Naive B cell (primary cell): Measurements from ENCODE around the gene FAM3D. TPM values are rescaled to one million over a fixed set of nuclear protein-coding genes. Genes with fewer than 3 reads are reported as not detected.
A peak's percentile ranks its signal among the peaks of the same experiment; 100 is the strongest.

Experiments used
- ATAC-seq, 2 donors: fragments of 150-1000 bp; cut with Tn5 transposase; 2 replicates each; pipeline ENCODE4 v1.10.0; 2021; ENCODE audit warnings: low read depth in 2 of 2, mild to moderate bottlenecking in 2 of 2, moderate library complexity in 2 of 2
- DNase-seq: peaks from one replicate; pipeline ENCODE4 v3.0.0; 2022
- H3K27ac Mint-ChIP-seq, 6 donors: one replicate each; pipeline ENCODE4 v1.8.0; 2020 to 2022; ENCODE audit warnings: mild to moderate bottlenecking in 6 of 6, mixed read lengths in 6 of 6, moderate library complexity in 5 of 6, inconsistent platforms in 2 of 6
- H3K27me3 Mint-ChIP-seq, 3 donors: one replicate each; pipeline ENCODE4 v1.8.0; 2021 to 2022; ENCODE audit warnings: mixed read lengths in 3 of 3, mild to moderate bottlenecking in 1 of 3
- H3K36me3 Mint-ChIP-seq, 2 donors: one replicate each; pipeline ENCODE4 v1.8.0; 2020 to 2022; ENCODE audit warnings: mixed read lengths in 2 of 2, inconsistent platforms in 1 of 2, mild to moderate bottlenecking in 1 of 2
- H3K4me1 Mint-ChIP-seq, 3 donors: one replicate each; pipeline ENCODE4 v1.8.0; 2020 to 2022; ENCODE audit warnings: mixed read lengths in 3 of 3, inconsistent platforms in 1 of 3, mild to moderate bottlenecking in 1 of 3, moderate library complexity in 1 of 3
- H3K4me3 Mint-ChIP-seq, 8 donors: one replicate each; pipeline ENCODE4 v1.8.0; 2020 to 2022; ENCODE audit warnings: mild to moderate bottlenecking in 8 of 8, mixed read lengths in 8 of 8, moderate library complexity in 8 of 8, inconsistent platforms in 2 of 8
- H3K9me3 Mint-ChIP-seq, 7 donors: one replicate each; pipeline ENCODE4 v1.8.0; 2020 to 2022; ENCODE audit warnings: mixed read lengths in 7 of 7, mild to moderate bottlenecking in 5 of 7, inconsistent platforms in 2 of 7, moderate library complexity in 1 of 7
- polyA plus RNA-seq, 6 donors: library from polyadenylated mRNA; unstranded; fragments of 300-500 nt; fragmentation: Illumina TruSeq; gene quantifications; one replicate each; pipeline ENCODE4 v1.2.3, GENCODE V29; 2021; ENCODE audit warnings: low read depth in 6 of 6

FAM3D gene
- polyA plus RNA-seq, 6 donors from 2014 or later, result not detected

DNA sequence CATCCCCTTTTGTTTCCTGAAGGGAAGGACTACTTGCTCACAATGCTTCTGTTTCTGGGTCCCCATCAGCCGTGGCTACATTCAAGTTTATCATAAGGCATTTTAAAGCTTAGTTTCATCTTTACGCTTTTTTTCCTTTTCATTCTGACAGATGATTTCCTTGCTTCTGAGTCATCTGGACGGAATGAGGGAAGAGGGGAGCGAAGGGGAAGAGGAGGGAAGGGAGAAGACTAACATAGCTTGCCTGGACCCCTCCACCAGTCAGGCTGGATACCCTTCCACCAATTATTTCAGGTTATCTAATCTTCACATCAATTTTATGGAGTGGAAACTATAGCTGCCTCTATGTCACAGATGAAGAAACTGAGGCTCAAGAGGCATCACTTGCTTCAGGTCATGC is 27.6 kb downstream of the FAM3D start:
- peaks cover 3 to 12% (median 6%) of the 10 kb centered on the region in 3 donors for H3K4me1 Mint-ChIP-seq
- H3K4me3 Mint-ChIP-seq, result no peak overlapping the region
- no peak overlapping the region for H3K27ac Mint-ChIP-seq
- H3K9me3 Mint-ChIP-seq, result no peaks in the 10 kb centered on the region
- ATAC-seq (no peak), DNase-seq (no peak)
- peaks cover 0 to 14% (median 0%) of the 10 kb centered on the region in 3 donors for H3K27me3 Mint-ChIP-seq
- no peaks in the 10 kb centered on the region for H3K36me3 Mint-ChIP-seq

DNA sequence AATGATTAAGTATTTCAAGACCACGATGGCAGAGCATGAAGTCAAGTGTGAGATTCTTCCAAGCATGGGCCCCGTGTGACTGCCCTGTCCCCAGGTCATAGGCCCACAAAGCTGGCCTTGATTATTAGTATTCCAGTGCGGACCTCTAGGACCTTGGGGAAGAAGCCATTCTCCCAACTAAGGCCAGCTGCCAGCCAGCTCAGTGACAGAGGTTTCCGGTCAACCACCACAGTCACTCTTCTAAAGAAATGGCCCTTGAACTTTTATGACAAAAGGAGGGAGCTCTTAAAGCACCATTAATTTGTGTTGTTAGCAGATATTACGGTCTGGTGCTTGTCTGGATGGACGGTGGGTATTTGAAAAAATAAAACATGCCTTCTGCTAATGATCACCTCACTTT is 28.0 kb downstream of the FAM3D start:
- peaks cover 3 to 12% (median 6%) of the 10 kb centered on the region in 3 donors for H3K4me1 Mint-ChIP-seq
- no peaks in the 10 kb centered on the region for H3K9me3 Mint-ChIP-seq
- DNase-seq (no peak), ATAC-seq (no peak)
- H3K27ac Mint-ChIP-seq, result no peak overlapping the region
- peaks cover 0 to 17% (median 0%) of the 10 kb centered on the region in 3 donors for H3K27me3 Mint-ChIP-seq
- no peaks in the 10 kb centered on the region for H3K36me3 Mint-ChIP-seq
- no peak overlapping the region for H3K4me3 Mint-ChIP-seq

DNA sequence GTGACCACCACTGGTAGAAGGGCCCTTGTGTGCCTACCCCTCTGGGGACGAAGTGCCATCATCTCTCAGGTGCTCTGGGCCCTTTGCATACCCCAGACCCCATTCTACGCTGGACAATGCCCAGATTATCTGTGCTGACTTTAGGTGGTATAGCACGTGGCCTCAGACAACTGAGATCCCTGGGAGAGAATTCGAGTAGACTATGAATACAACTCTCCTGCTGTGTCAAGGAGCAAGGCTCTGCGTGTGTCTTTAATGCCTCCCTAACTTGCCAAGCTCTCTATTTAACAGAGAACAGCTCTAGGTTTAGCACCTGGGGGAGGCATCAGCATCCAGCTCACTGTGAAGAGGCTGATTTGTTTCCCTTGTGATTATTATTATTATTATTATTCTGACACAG is 29.1 kb downstream of the FAM3D start:
- DNase-seq, result no peak
- Mint-ChIP-seq H3K9me3 (no peaks in the 10 kb centered on the region), H3K36me3 (no peaks in the 10 kb centered on the region), H3K27me3 (peaks cover 0 to 24% (median 0%) of the 10 kb centered on the region in 3 donors), H3K27ac (no peak overlapping the region), H3K4me1 (peaks cover 3 to 12% (median 6%) of the 10 kb centered on the region in 3 donors), H3K4me3 (no peak overlapping the region)
- ATAC-seq, result no peak

DNA sequence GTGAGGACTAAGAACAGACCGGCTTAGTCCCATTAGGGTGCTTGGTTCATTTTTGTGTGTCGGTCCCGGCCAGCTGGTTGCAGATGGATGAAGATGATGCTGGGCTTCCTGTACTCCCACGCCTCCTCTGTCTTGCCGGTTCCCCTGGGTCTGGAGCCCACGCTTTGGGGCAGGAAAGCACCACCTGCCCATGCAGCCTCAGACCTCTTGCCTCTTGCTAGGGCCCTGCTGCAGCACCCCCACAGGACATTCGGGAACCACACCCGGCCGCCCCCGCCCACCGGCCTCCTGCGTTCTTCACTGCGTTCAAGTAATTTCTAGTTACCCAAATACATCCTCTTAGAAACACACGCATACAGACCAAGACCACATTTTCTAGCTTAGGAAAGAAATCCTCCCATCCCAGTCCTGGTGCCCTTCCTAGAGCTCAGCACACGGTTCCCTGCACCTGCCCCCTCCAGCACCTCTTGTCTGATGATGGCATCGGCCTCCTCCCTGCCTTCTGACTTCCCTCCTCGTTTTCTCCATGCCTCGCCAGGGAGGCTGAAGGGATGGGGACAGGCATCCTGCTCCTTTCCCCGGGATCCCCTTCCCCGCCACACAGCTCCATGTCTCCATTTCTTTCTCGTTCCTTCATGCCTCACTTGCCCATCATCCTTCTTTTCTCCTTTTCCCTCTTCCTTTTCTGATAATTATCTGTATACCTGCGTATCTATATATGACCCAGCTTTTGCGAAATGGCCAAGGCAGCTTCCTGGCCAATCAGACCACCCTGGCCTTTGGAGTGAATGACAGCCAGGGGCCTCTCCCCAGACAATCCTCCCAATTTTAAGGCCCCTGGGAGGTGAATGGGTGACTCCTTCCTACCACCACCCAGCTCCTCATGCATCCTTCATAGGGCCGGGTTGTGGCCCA is 30.9 kb downstream of the FAM3D start:
- Mint-ChIP-seq H3K36me3 (no peaks in the 10 kb centered on the region), H3K4me1 (peaks cover 2 to 10% (median 3%) of the 10 kb centered on the region in 3 donors), H3K9me3 (no peaks in the 10 kb centered on the region), H3K4me3 (no peak overlapping the region), H3K27me3 (peaks cover 0 to 35% (median 11%) of the 10 kb centered on the region in 3 donors), H3K27ac (no peak overlapping the region)
- DNase-seq (no peak), ATAC-seq (no peak)

DNA sequence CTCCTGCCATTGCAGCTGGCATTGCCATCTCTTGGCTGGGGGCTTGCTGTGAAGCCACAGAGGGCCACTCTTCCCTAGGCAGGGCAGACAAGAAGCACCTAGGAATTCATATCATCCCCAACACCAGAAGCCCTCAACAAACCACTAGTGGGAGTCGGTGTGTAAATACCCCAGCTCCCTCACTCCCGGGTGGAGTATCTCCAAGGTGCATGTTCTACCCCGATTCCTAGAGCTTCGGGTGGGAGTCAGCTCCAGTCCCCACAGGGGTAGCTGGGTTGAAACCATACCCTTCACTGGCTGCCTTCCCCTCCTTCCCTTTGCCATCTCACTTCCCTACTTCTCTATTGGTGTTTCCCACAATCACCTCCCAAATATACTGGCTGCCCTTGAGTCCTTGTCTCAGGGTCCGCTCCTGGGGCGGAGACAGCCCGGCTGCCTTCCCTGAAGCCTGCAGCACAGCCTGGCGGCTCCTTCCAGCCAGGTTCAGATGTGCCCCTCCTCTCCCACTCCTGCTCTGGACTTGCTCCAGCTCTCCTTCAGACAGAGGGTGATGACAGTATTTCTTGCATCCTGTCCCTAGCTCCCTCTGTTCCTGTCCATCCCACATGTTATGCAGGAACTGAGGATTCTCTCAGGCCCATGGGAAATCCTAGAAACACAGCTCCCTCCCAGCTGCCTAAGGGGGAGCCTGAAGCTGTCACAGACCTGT is 33.3 kb downstream of the FAM3D start:
- H3K27me3 Mint-ChIP-seq, result peaks cover 0 to 39% (median 16%) of the 10 kb centered on the region in 3 donors

DNA sequence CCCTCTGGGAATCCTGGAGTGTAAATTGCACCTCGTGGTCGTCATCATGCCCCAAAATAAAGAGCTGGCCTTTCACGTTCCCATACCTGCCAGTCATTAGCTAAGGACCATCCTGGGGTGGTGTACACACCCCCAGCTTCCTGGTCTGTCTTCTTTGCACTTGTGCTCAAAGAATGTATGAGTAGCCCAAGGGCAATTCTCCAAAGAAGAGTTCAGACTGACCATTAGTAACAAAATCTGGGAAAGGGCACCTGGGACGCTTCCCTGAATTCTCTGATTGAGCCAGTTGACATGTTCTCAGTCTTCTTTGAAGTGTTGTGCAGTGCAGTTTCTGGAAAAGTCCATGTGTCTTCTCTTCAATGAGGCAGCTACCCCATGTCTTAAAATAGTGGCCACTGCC is 34.8 kb downstream of the FAM3D start:
- H3K27ac Mint-ChIP-seq, result no peak overlapping the region
- H3K4me3 Mint-ChIP-seq, result no peak overlapping the region
- DNase-seq, result no peak
- peaks cover 0 to 10% (median 4%) of the 10 kb centered on the region in 3 donors for H3K4me1 Mint-ChIP-seq
- H3K27me3 Mint-ChIP-seq, result peaks cover 0 to 34% (median 16%) of the 10 kb centered on the region in 3 donors
- H3K36me3 Mint-ChIP-seq, result no peaks in the 10 kb centered on the region
- H3K9me3 Mint-ChIP-seq, result no peaks in the 10 kb centered on the region
- no peak for ATAC-seq

More for the DNA sequence above, 33.3 kb downstream of the FAM3D start:
- H3K27ac Mint-ChIP-seq, result no peak overlapping the region
- ATAC-seq, result no peak
- H3K4me3 Mint-ChIP-seq, result peak overlapping the region in 1 of 8 donors; percentile 68
- no peaks in the 10 kb centered on the region for H3K9me3 Mint-ChIP-seq
- DNase-seq, result no peak
- H3K4me1 Mint-ChIP-seq, result peaks cover 0 to 10% (median 4%) of the 10 kb centered on the region in 3 donors
- H3K36me3 Mint-ChIP-seq, result no peaks in the 10 kb centered on the region

DNA sequence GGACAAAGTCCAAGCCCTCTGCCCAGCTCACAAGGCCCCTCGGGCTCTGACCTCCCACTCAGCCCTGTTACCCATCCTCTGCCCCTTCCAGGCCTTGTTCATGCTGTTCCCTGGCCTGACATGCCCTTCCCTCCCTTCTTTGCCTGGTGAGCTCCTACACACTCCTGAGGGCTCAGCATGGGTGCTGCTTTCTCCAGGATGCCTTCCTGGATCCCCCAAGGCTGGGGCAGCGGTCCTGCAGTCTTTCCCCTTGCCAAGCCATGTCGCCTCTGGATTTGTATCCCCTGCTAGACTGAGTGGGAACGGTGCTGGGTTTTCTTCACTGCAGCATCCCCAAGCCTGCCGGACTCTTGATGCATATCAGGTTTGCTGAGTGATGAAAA is 35.9 kb downstream of the FAM3D start:
- DNase-seq (no peak), ATAC-seq (no peak)
- Mint-ChIP-seq H3K27ac (peak overlapping the region in 1 of 6 donors; percentile 26), H3K36me3 (no peaks in the 10 kb centered on the region), H3K4me1 (peaks cover 0 to 7% (median 4%) of the 10 kb centered on the region in 3 donors), H3K9me3 (no peaks in the 10 kb centered on the region), H3K27me3 (peaks cover 0 to 28% (median 16%) of the 10 kb centered on the region in 3 donors), H3K4me3 (no peak overlapping the region)

DNA sequence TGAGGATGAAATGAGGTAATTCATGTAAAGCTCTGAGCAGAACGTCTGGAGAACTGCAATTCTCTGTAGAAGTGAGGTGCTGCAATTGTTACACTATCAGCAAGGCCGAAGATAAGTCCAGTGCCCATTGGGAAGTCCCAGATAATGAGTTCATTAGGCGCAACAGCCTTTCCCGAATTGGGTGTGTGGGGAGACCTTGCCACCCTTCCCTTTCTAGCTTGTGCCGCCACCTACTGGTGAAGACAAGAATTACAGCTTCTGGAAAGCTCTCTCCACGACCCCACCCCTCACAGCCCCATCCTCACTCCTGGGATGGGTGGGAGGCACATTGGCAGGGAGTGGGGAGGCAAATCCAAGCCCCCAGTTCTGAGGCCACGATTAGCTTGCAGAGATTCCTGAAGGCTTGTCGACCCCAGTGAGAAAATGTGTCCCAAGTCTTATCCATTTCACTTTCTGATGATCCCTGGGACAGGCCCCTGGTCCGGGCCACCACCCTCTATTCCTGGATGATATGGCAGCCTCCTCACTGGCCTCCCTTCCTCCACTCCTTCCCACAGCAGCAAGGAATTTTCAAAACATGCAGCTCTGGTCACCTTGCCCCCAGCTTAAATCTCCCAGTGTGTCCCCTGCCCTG is 36.4 kb downstream of the FAM3D start:
- peak; percentile 42 for DNase-seq
- H3K4me1 Mint-ChIP-seq, result peaks cover 0 to 5% (median 4%) of the 10 kb centered on the region in 3 donors
- no peak overlapping the region for H3K4me3 Mint-ChIP-seq
- H3K9me3 Mint-ChIP-seq, result no peaks in the 10 kb centered on the region
- H3K27ac Mint-ChIP-seq, result peak overlapping the region in 3 of 6 donors; percentile 11 to 36 (median 26)
- no peaks in the 10 kb centered on the region for H3K36me3 Mint-ChIP-seq
- peak; percentile 45 to 52 for ATAC-seq
- peaks cover 3 to 25% (median 16%) of the 10 kb centered on the region in 3 donors for H3K27me3 Mint-ChIP-seq

DNA sequence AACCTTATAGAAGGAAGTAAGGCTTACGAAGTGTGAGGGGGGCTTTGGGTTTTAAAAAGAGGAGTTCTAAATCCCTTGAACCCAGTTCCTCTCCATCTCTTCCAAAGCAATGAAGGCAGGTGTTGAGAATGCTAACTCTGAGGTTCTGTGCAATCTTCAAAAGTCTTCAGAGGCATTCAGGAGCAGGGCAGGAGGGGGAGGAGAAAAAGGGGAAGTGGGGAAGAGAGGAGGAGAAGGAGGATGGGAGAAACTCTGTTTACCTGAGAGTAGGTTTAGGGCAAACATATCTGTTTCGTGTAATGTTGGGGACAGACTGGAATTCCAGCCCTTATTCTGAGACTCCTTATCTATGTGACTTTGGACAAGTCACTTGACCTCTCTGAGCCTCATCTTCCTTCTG is 36.9 kb downstream of the FAM3D start:
- no peak overlapping the region for H3K4me3 Mint-ChIP-seq
- H3K4me1 Mint-ChIP-seq, result peaks cover 0 to 5% (median 4%) of the 10 kb centered on the region in 3 donors
- DNase-seq (no peak), ATAC-seq (no peak)
- no peaks in the 10 kb centered on the region for H3K9me3 Mint-ChIP-seq
- peaks cover 4 to 25% (median 16%) of the 10 kb centered on the region in 3 donors for H3K27me3 Mint-ChIP-seq
- no peaks in the 10 kb centered on the region for H3K36me3 Mint-ChIP-seq
- no peak overlapping the region for H3K27ac Mint-ChIP-seq

DNA sequence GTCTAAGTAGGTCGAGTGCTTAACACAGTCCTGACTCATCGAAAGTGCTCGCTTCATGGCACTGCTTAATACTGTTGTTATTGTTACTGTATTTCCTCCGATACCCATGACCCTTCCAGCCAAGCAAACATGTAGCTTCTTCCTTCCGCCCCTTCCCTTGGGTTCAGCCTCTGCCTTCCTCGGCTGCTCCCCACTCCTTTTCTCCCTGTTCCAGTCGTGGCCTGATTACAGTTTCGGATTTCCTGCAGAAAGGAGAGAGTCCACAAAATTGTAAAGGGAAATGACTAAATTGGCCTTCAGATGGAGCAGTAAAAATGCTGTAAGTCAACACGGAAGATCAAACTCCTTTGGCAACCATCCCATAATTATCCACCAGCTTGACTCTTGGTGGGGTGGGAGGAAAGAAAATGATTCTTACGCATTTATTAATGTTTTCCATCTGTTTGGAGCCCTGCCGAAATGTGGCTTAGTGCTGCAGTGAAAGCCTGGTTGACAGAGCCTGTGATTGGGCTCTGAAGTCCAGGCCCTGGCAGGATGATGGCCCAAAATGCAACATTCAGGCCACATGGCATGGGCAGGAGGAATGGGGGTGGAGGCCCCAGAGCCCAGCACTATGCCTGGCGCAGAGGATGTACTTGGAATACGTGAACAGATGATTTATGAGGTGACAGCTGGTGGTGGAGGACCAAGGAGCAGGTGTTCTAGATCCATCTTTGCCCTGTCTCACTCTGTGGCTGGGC is 37.6 kb downstream of the FAM3D start:
- no peak for DNase-seq

DNA sequence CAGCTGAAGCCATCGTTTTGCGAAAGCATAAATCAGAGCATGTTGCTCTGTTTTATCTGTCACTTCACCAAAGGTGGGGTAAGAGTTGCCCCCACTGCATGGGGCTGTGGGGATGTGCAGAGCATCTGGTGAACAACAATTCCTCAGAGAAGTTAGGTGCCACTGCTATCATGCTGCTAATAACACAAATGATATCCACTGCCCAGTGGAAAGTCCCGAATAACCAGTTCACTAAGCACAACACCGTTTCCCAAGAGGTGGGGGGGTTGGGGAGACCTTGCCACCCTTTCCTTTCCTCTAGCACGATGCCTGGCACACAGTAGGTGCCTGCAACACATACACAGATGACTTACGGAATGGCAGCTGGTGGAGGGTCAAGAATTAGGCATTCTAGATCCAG is 38.6 kb downstream of the FAM3D start:
- no peak for ATAC-seq
- Mint-ChIP-seq H3K27me3 (peaks cover 4 to 16% (median 15%) of the 10 kb centered on the region in 3 donors), H3K4me3 (no peak overlapping the region), H3K9me3 (no peaks in the 10 kb centered on the region), H3K4me1 (peaks cover 0 to 5% (median 4%) of the 10 kb centered on the region in 3 donors), H3K27ac (no peak overlapping the region), H3K36me3 (no peaks in the 10 kb centered on the region)
- DNase-seq, result no peak

More for the DNA sequence above, 37.6 kb downstream of the FAM3D start:
- Mint-ChIP-seq H3K9me3 (no peaks in the 10 kb centered on the region), H3K36me3 (no peaks in the 10 kb centered on the region), H3K27me3 (peaks cover 4 to 25% (median 16%) of the 10 kb centered on the region in 3 donors), H3K27ac (no peak overlapping the region), H3K4me3 (no peak overlapping the region), H3K4me1 (peaks cover 0 to 5% (median 4%) of the 10 kb centered on the region in 3 donors)
- ATAC-seq, result no peak

DNA sequence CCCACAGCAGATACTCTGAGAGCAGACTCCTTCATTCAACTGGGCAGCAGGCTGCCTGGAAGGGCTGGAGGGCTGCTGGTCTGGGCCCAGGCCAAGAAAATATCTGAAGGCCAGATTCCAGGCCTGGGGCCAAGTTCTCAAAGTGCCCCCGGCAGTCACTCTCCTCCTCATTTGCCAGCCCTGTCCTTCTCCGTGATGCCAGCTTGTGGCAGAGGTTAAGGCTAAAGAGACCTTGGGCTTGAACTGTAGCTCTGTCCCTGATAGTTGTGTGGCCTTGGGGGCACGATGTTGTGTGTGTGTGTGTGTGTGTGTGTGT is 39.0 kb downstream of the FAM3D start:
- Mint-ChIP-seq H3K27me3 (peaks cover 4 to 18% (median 16%) of the 10 kb centered on the region in 3 donors), H3K4me1 (peaks cover 0 to 5% (median 4%) of the 10 kb centered on the region in 3 donors), H3K36me3 (no peaks in the 10 kb centered on the region), H3K27ac (peak overlapping the region in 1 of 6 donors; percentile 33), H3K4me3 (no peak overlapping the region), H3K9me3 (no peaks in the 10 kb centered on the region)
- ATAC-seq (no peak), DNase-seq (no peak)
